ENCODE data around the gene SKOR2. TPM values are rescaled to one million over a fixed set of nuclear protein-coding genes. Genes with fewer than 3 reads are reported as not detected.

The SKOR2 gene
- total and polyA plus RNA-seq, 2 of the 13 experiments (the other 11 are each of a cell fraction or from before 2014, with no cell fraction given): not detected

GRCh38 chr18:47175283-47175897, 76.1 kb downstream of the SKOR2 start (continued):
- TF ChIP-seq HNF1A (IDR thresholded peaks at IDR 0.05; ENCODE audit: low read depth): no peak
- no peak for TF ChIP-seq HNF1A (CRISPR knock-in tag; IDR thresholded peaks at IDR 0.05; ENCODE audit: borderline replicate concordance)
- TF ChIP-seq ZNF451 (CRISPR knock-in tag; IDR thresholded peaks at IDR 0.05): no peak
- TF ChIP-seq CCDC6 (CRISPR knock-in tag; IDR thresholded peaks at IDR 0.05): no peak
- TF ChIP-seq, protein P1, sequence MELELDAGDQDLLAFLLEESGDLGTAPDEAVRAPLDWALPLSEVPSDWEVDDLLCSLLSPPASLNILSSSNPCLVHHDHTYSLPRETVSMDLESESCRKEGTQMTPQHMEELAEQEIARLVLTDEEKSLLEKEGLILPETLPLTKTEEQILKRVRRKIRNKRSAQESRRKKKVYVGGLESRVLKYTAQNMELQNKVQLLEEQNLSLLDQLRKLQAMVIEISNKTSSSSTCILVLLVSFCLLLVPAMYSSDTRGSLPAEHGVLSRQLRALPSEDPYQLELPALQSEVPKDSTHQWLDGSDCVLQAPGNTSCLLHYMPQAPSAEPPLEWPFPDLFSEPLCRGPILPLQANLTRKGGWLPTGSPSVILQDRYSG (CRISPR knock-in tag; IDR thresholded peaks at IDR 0.05): no peak
- TF ChIP-seq, protein P2, sequence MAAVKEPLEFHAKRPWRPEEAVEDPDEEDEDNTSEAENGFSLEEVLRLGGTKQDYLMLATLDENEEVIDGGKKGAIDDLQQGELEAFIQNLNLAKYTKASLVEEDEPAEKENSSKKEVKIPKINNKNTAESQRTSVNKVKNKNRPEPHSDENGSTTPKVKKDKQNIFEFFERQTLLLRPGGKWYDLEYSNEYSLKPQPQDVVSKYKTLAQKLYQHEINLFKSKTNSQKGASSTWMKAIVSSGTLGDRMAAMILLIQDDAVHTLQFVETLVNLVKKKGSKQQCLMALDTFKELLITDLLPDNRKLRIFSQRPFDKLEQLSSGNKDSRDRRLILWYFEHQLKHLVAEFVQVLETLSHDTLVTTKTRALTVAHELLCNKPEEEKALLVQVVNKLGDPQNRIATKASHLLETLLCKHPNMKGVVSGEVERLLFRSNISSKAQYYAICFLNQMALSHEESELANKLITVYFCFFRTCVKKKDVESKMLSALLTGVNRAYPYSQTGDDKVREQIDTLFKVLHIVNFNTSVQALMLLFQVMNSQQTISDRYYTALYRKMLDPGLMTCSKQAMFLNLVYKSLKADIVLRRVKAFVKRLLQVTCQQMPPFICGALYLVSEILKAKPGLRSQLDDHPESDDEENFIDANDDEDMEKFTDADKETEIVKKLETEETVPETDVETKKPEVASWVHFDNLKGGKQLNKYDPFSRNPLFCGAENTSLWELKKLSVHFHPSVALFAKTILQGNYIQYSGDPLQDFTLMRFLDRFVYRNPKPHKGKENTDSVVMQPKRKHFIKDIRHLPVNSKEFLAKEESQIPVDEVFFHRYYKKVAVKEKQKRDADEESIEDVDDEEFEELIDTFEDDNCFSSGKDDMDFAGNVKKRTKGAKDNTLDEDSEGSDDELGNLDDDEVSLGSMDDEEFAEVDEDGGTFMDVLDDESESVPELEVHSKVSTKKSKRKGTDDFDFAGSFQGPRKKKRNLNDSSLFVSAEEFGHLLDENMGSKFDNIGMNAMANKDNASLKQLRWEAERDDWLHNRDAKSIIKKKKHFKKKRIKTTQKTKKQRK (IDR thresholded peaks at IDR 0.05; ENCODE audit: low read length): no peak
- no peak for TF ChIP-seq MXI1 (IDR thresholded peaks at IDR 0.05; ENCODE audit: borderline replicate concordance, low read depth, low read length)
- no peak for TF ChIP-seq CBFB (CRISPR knock-in tag; IDR thresholded peaks at IDR 0.05)
- TF ChIP-seq ZNF816 (CRISPR knock-in tag; IDR thresholded peaks at IDR 0.05; ENCODE audit: borderline replicate concordance): 0 out of 2 replicates have a peak, but pooled peaks have one; percentile 6
- TF ChIP-seq ZNF121 (CRISPR knock-in tag; IDR thresholded peaks at IDR 0.05): peak; percentile 99
- TF ChIP-seq ZFP90 (CRISPR knock-in tag; IDR thresholded peaks at IDR 0.05; ENCODE audit: borderline replicate concordance): no peak
- TF ChIP-seq ZNF770 (CRISPR knock-in tag; IDR thresholded peaks at IDR 0.05): peak; percentile 86
- no peak for TF ChIP-seq ZFY (CRISPR knock-in tag; IDR thresholded peaks at IDR 0.05)
- TF ChIP-seq MBNL3 (CRISPR knock-in tag; conservative IDR thresholded peaks at IDR 0.05): no peak
- TF ChIP-seq ZNF441 (CRISPR knock-in tag; IDR thresholded peaks at IDR 0.05; ENCODE audit: borderline replicate concordance): 0 out of 2 replicates have a peak, but pooled peaks have one; percentile 40
- TF ChIP-seq HOXD1 (CRISPR knock-in tag; IDR thresholded peaks at IDR 0.05): no peak
- TF ChIP-seq ZNF720 (CRISPR knock-in tag; IDR thresholded peaks at IDR 0.05): no peak
- no peak for TF ChIP-seq CENPBD1 (CRISPR knock-in tag; IDR thresholded peaks at IDR 0.05; ENCODE audit: borderline replicate concordance, low read depth)
- no peak for TF ChIP-seq ZNF605 (CRISPR knock-in tag; IDR thresholded peaks at IDR 0.05)
- 0 out of 2 replicates have a peak, but pooled peaks have one; percentile 35 for TF ChIP-seq ZMYM2 (CRISPR knock-in tag; IDR thresholded peaks at IDR 0.05)

All from HepG2 (cell line).